Measurements from ENCODE around the gene PREX1.

Gene PREX1

DNA sequence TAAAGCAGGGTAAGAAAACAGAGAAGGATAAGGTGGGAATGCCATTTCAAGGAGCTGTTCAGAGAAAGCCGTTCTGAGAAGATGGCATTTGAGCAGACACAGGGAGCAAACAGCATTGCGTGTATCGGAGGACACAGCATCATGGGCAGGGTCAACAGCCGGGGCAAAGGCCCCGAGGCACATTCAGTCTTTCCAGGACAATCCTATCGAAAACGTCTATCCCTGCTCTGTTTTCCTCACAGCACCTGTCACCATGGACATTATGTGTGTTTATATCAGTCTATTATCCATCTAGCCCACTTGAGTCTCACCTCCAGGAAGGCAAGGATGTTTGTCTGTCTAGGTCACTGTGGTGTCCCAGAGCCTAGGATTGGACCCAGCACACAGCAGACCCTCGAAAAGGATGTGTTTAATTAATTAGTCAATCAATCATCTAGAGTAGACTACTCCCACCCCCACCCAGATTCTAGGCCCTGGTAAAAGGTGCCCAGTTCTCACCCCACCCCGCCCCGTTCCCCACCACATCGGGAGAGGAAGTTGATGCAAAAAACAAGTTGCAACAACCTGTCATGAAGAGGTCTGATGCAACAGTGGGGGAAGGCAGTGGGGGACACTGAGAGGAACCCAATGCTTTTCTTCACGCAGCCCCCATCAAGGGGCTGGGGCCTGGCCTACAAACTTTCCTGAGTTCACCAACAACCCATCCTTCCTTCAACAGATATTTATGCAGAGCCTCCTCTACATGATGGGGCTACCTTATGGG is 66.6 kb downstream of the PREX1 start:
- Histone ChIP-seq H3K4me1 (ENCODE audit: control insufficient read depth in 2 of 2, insufficient read depth in 1 of 2, low read depth in 1 of 2, low read length in 2 of 2) (peaks cover 16 to 25% of the 10 kb centered on the region in 2 donors), H3K4me2 (ENCODE audit: insufficient read depth, low read length, poor library complexity, severe bottlenecking) (no peak overlapping the region), H3K18ac (ENCODE audit: low read length) (no peak overlapping the region), H3K4me3 (ENCODE audit: low read length in 2 of 2) (no peak overlapping the region), H3K27ac (replicated peaks; ENCODE audit: low read length) (no peak overlapping the region), H4K8ac (ENCODE audit: low read depth, low read length) (no peak overlapping the region), H3K79me1 (ENCODE audit: low read depth, low read length) (no peaks in the 10 kb centered on the region), H2AFZ (ENCODE audit: low read length) (no peak overlapping the region), H4K91ac (ENCODE audit: low read depth, low read length, poor library complexity) (no peak overlapping the region), H3K27me3 (ENCODE audit: control insufficient read depth in 3 of 3, insufficient read depth in 3 of 3, low read depth in 1 of 3, low read length in 3 of 3) (no peaks in the 10 kb centered on the region), H3K36me3 (replicated peaks in 1 of 2; ENCODE audit: control insufficient read depth in 2 of 2, insufficient read depth in 2 of 2, low read length in 2 of 2) (peaks cover 0 to 27% of the 10 kb centered on the region in 2 donors), H2BK120ac (ENCODE audit: low read depth, low read length) (no peak overlapping the region), H3K4ac (ENCODE audit: low read length) (no peak overlapping the region), H2AK5ac (ENCODE audit: low read depth, low read length) (no peak overlapping the region), H3K14ac (ENCODE audit: low read length) (no peak overlapping the region), H3K9ac (ENCODE audit: low read depth, low read length, poor library complexity) (no peak overlapping the region), H2BK15ac (ENCODE audit: low read length) (no peak overlapping the region), H2BK5ac (ENCODE audit: low read length) (no peak overlapping the region), H2BK12ac (ENCODE audit: low read length) (no peak overlapping the region), H3K9me3 (replicated peaks in 1 of 2; ENCODE audit: control insufficient read depth in 2 of 2, insufficient read depth in 1 of 2, low read depth in 1 of 2, low read length in 2 of 2) (peaks cover 5 to 21% of the 10 kb centered on the region in 2 donors), H3K23ac (ENCODE audit: low read depth, low read length, poor library complexity) (no peak overlapping the region)
- WGBS, 2 donors (ENCODE audit: extremely low coverage in 2 of 2, insufficient read length in 2 of 2, insufficient replicate concordance in 1 of 2): no CpG with 5 or more reads among the region's 12 CpGs
- no peak for DNase-seq (ENCODE audit: low spot score)

DNA sequence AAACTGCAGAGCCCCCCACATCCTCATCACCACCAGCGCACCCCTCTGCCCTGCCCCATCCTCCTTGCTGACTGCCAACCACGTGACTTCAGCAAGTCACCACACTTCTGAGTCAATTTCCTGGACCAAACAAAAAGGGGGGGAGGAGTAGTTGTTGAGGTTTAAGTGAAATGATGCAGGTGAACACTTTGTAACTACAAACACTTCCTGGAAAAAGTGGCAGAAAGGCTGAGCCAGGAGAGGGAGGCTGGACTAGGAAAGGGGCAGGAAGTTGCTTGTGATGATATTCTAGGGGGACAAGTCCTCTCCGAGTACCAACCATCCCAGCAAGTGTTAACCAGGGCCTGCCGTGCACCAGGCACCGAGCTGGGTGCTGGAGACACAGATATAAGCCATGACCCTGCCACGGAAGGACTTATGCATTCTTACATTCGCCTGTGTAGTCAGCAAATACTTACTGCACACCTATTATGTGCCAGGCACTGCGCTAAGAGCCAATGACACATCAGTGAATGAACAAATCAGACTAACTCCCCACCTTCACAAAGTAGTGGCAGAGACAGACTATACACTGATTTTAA is 67.3 kb downstream of the PREX1 start:
- Histone ChIP-seq H2BK12ac (ENCODE audit: low read length) (no peak overlapping the region), H3K4me2 (ENCODE audit: insufficient read depth, low read length, poor library complexity, severe bottlenecking) (no peak overlapping the region), H3K18ac (ENCODE audit: low read length) (no peak overlapping the region), H2AK5ac (ENCODE audit: low read depth, low read length) (no peak overlapping the region), H3K23ac (ENCODE audit: low read depth, low read length, poor library complexity) (no peak overlapping the region), H3K79me1 (ENCODE audit: low read depth, low read length) (no peaks in the 10 kb centered on the region), H3K9me3 (replicated peaks in 1 of 2; ENCODE audit: control insufficient read depth in 2 of 2, insufficient read depth in 1 of 2, low read depth in 1 of 2, low read length in 2 of 2) (peaks cover 5 to 21% of the 10 kb centered on the region in 2 donors), H2BK15ac (ENCODE audit: low read length) (no peak overlapping the region), H4K8ac (ENCODE audit: low read depth, low read length) (no peak overlapping the region), H2BK5ac (ENCODE audit: low read length) (no peak overlapping the region), H3K4me3 (ENCODE audit: low read length in 2 of 2) (no peak overlapping the region), H2AFZ (ENCODE audit: low read length) (no peak overlapping the region), H3K4me1 (ENCODE audit: control insufficient read depth in 2 of 2, insufficient read depth in 1 of 2, low read depth in 1 of 2, low read length in 2 of 2) (peaks cover 16 to 25% of the 10 kb centered on the region in 2 donors), H3K36me3 (replicated peaks in 1 of 2; ENCODE audit: control insufficient read depth in 2 of 2, insufficient read depth in 2 of 2, low read length in 2 of 2) (peaks cover 0 to 32% of the 10 kb centered on the region in 2 donors), H2BK120ac (ENCODE audit: low read depth, low read length) (no peak overlapping the region), H3K4ac (ENCODE audit: low read length) (no peak overlapping the region), H4K91ac (ENCODE audit: low read depth, low read length, poor library complexity) (no peak overlapping the region), H3K27ac (replicated peaks; ENCODE audit: low read length) (no peak overlapping the region), H3K27me3 (ENCODE audit: control insufficient read depth in 3 of 3, insufficient read depth in 3 of 3, low read depth in 1 of 3, low read length in 3 of 3) (no peaks in the 10 kb centered on the region), H3K9ac (ENCODE audit: low read depth, low read length, poor library complexity) (no peak overlapping the region), H3K14ac (ENCODE audit: low read length) (no peak overlapping the region)
- no CpG with 5 or more reads among the region's 8 CpGs for WGBS, 2 donors (ENCODE audit: extremely low coverage in 2 of 2, insufficient read length in 2 of 2, insufficient replicate concordance in 1 of 2)
- DNase-seq (ENCODE audit: low spot score): no peak

DNA sequence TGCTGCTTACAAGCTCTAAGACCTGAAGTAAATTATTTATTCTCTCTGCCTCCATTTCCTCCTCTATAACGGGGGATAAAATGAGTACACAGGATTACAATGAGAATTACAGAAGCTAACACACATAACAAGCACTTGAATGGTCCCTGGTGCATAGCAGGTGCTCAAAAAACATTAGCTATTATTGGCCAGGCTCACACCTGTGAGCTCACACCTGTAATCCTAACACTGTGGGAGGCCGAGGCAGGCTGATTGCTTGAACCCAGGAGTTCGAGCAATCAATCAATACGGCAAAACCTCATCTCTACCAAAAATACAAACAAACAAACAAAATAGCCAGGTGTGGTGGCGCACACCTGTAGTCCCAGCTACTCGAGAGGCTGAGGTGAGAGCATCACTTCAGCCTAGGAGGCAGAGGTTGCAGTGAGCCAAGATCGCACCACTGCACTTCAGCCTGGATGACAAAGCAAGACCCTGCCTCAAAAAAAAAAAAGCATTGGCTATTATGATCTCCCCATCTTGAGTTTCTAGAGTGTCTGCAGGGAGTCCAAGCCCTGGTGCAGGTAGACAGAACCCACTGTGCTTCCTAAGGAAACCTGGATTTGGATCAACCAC is 68.1 kb downstream of the PREX1 start:
- H2AFZ ChIP-seq (ENCODE audit: low read length): no peak overlapping the region
- no peak overlapping the region for H3K18ac ChIP-seq (ENCODE audit: low read length)
- H3K4me1 ChIP-seq (ENCODE audit: control insufficient read depth in 2 of 2, insufficient read depth in 1 of 2, low read depth in 1 of 2, low read length in 2 of 2): peaks cover 16 to 25% of the 10 kb centered on the region in 2 donors
- H3K9ac ChIP-seq (ENCODE audit: low read depth, low read length, poor library complexity): no peak overlapping the region
- no peak overlapping the region for H2AK5ac ChIP-seq (ENCODE audit: low read depth, low read length)
- H3K27me3 ChIP-seq (ENCODE audit: control insufficient read depth in 3 of 3, insufficient read depth in 3 of 3, low read depth in 1 of 3, low read length in 3 of 3): no peaks in the 10 kb centered on the region
- no peak overlapping the region for H3K23ac ChIP-seq (ENCODE audit: low read depth, low read length, poor library complexity)
- H3K9me3 ChIP-seq (replicated peaks in 1 of 2; ENCODE audit: control insufficient read depth in 2 of 2, insufficient read depth in 1 of 2, low read depth in 1 of 2, low read length in 2 of 2): peaks cover 3 to 21% of the 10 kb centered on the region in 2 donors
- H3K4me2 ChIP-seq (ENCODE audit: insufficient read depth, low read length, poor library complexity, severe bottlenecking): no peak overlapping the region
- no CpG with 5 or more reads among the region's 7 CpGs for WGBS, 2 donors (ENCODE audit: extremely low coverage in 2 of 2, insufficient read length in 2 of 2, insufficient replicate concordance in 1 of 2)
- H3K4me3 ChIP-seq (ENCODE audit: low read length in 2 of 2): no peak overlapping the region
- no peak overlapping the region for H4K91ac ChIP-seq (ENCODE audit: low read depth, low read length, poor library complexity)
- no peak overlapping the region for H2BK120ac ChIP-seq (ENCODE audit: low read depth, low read length)
- H3K4ac ChIP-seq (ENCODE audit: low read length): no peak overlapping the region
- H2BK5ac ChIP-seq (ENCODE audit: low read length): no peak overlapping the region
- no peak overlapping the region for H2BK12ac ChIP-seq (ENCODE audit: low read length)
- peaks cover 0 to 36% of the 10 kb centered on the region in 2 donors for H3K36me3 ChIP-seq (replicated peaks in 1 of 2; ENCODE audit: control insufficient read depth in 2 of 2, insufficient read depth in 2 of 2, low read length in 2 of 2)
- no peak overlapping the region for H3K14ac ChIP-seq (ENCODE audit: low read length)
- no peak for DNase-seq (ENCODE audit: low spot score)
- H3K79me1 ChIP-seq (ENCODE audit: low read depth, low read length): no peaks in the 10 kb centered on the region
- H3K27ac ChIP-seq (replicated peaks; ENCODE audit: low read length): no peak overlapping the region
- no peak overlapping the region for H4K8ac ChIP-seq (ENCODE audit: low read depth, low read length)
- H2BK15ac ChIP-seq (ENCODE audit: low read length): no peak overlapping the region

DNA sequence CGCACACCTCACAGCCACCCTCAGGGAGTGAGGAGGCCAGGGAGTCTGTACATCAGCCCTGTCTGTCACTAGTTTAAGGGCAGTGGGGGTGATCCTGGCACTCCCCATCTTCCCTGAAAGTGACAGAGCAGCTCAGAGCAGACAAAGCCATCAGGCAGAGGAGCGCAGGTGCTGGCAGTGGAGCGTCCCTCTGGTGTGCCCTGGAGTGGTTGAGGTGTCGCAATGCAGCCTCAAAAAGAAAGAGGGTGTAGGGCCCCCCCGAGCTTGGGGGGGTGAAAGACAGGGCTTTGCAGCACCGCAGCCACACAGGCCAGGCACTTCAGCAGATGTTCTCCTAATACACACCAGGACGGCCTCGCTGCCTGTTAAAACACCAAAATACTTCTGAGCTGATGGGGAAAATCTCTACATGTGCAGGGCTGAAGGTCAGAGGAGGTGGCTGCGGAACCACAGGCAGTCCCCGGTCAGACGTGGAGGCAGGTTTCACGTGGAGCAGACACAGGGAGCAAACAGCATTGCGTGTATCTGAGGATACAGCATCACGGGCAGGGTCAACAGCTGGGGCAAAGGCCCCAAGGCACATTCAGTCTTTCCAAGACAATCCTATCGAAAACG is 69.5 kb downstream of the PREX1 start:
- Histone ChIP-seq H4K91ac (ENCODE audit: low read depth, low read length, poor library complexity) (no peak overlapping the region), H3K14ac (ENCODE audit: low read length) (no peak overlapping the region), H2AFZ (ENCODE audit: low read length) (no peak overlapping the region), H2BK12ac (ENCODE audit: low read length) (no peak overlapping the region), H3K4ac (ENCODE audit: low read length) (no peak overlapping the region), H2AK5ac (ENCODE audit: low read depth, low read length) (no peak overlapping the region), H3K27me3 (ENCODE audit: control insufficient read depth in 3 of 3, insufficient read depth in 3 of 3, low read depth in 1 of 3, low read length in 3 of 3) (peaks cover 0 to 10% (median 0%) of the 10 kb centered on the region in 3 experiments), H3K36me3 (replicated peaks in 1 of 2; ENCODE audit: control insufficient read depth in 2 of 2, insufficient read depth in 2 of 2, low read length in 2 of 2) (peaks cover 0 to 38% of the 10 kb centered on the region in 2 donors), H3K4me3 (ENCODE audit: low read length in 2 of 2) (no peak overlapping the region), H2BK120ac (ENCODE audit: low read depth, low read length) (no peak overlapping the region), H3K27ac (replicated peaks; ENCODE audit: low read length) (no peak overlapping the region), H2BK5ac (ENCODE audit: low read length) (no peak overlapping the region), H3K9ac (ENCODE audit: low read depth, low read length, poor library complexity) (no peak overlapping the region), H3K23ac (ENCODE audit: low read depth, low read length, poor library complexity) (peak overlapping the region; percentile 46), H4K8ac (ENCODE audit: low read depth, low read length) (no peak overlapping the region), H3K9me3 (replicated peaks in 1 of 2; ENCODE audit: control insufficient read depth in 2 of 2, insufficient read depth in 1 of 2, low read depth in 1 of 2, low read length in 2 of 2) (peaks cover 3 to 24% of the 10 kb centered on the region in 2 donors), H2BK15ac (ENCODE audit: low read length) (no peak overlapping the region), H3K18ac (ENCODE audit: low read length) (peak overlapping the region; percentile 4), H3K4me1 (ENCODE audit: control insufficient read depth in 2 of 2, insufficient read depth in 1 of 2, low read depth in 1 of 2, low read length in 2 of 2) (peaks cover 7 to 15% of the 10 kb centered on the region in 2 donors), H3K79me1 (ENCODE audit: low read depth, low read length) (no peaks in the 10 kb centered on the region), H3K4me2 (ENCODE audit: insufficient read depth, low read length, poor library complexity, severe bottlenecking) (no peak overlapping the region)
- no peak for DNase-seq (ENCODE audit: low spot score)
- WGBS, 2 donors (ENCODE audit: extremely low coverage in 2 of 2, insufficient read length in 2 of 2, insufficient replicate concordance in 1 of 2): no CpG with 5 or more reads among the region's 16 CpGs
